OCI-LY7 (cell line): ENCODE measurements around the gene RRP15. TPM values are rescaled to one million over a fixed set of nuclear protein-coding genes. Genes with fewer than 3 reads are reported as not detected.

Source experiments
- BruUV-seq: library from RNA; stranded (reverse); fragments of 400-500 nt; replicated peaks from 2 replicates; lab custom pipeline; 2021; lab: Mats Ljungman, UMichigan
- CTCF ChIA-PET: fragments of 300-600 bp; sonication (Branson Sonifier 250); formaldehyde crosslinking; loops from one replicate; lab custom pipeline; 2022; ENCODE audit warnings: antibody characterized with exemption; ENCODE audit not compliant: unreplicated experiment; lab: Charles Lee
- POLR2A ChIA-PET: fragments of 300-600 bp; sonication (Branson Sonifier 250); formaldehyde crosslinking; loops from one replicate; lab custom pipeline; 2022; ENCODE audit warnings: antibody characterized with exemption; lab: Charles Lee
- DNase-seq: peaks from one replicate; pipeline ENCODE4 v3.0.0-alpha.2; 2015; ENCODE audit warnings: low spot score
- H2AFZ ChIP-seq: fragments of 200-600 bp; sonication (generic), shearing (Covaris generic); 2 replicates; pipeline ENCODE4 v1.6.1; 2014; ENCODE audit warnings: mild to moderate bottlenecking, antibody characterized with exemption, low read length, moderate library complexity
- H3K27ac ChIP-seq: fragments of 200-600 bp; sonication (generic); 2 replicates; pipeline ENCODE4 v1.5.1; 2014; ENCODE audit warnings: mixed run types, low read depth, mild to moderate bottlenecking, moderate library complexity, low read length, inconsistent platforms; ENCODE audit not compliant: poor library complexity, severe bottlenecking
- H3K36me3 ChIP-seq: fragments of 200-600 bp; sonication (generic); 2 replicates; pipeline ENCODE4 v1.6.1; 2014; ENCODE audit warnings: mild to moderate bottlenecking, antibody characterized with exemption, low read length, moderate library complexity, mixed read lengths; ENCODE audit not compliant: insufficient read depth
- H3K4me1 ChIP-seq: fragments of 200-600 bp; sonication (generic); 2 replicates; pipeline ENCODE4 v1.5.1; 2014; ENCODE audit warnings: mild to moderate bottlenecking, low read length; ENCODE audit not compliant: insufficient read depth, poor library complexity, severe bottlenecking
- H3K4me2 ChIP-seq: fragments of 200-600 bp; sonication (generic); 2 replicates; pipeline ENCODE4 v1.6.1; 2014; ENCODE audit warnings: mild to moderate bottlenecking, low read length
- H3K4me3 ChIP-seq: fragments of 200-600 bp; sonication (generic); 2 replicates; pipeline ENCODE4 v1.5.1; 2014; ENCODE audit warnings: mild to moderate bottlenecking, low read depth, low read length; ENCODE audit not compliant: poor library complexity, severe bottlenecking
- H3K79me2 ChIP-seq: fragments of 200-600 bp; sonication (generic); 2 replicates; pipeline ENCODE4 v1.6.1; 2016; ENCODE audit warnings: low read depth, mild to moderate bottlenecking, low read length, moderate library complexity, mixed read lengths; ENCODE audit not compliant: insufficient read depth
- H3K9me2 ChIP-seq: fragments of 200-600 bp; sonication (generic); 2 replicates; pipeline ENCODE4 v1.6.1; 2016; ENCODE audit warnings: mild to moderate bottlenecking, low read length, mixed read lengths; ENCODE audit not compliant: insufficient read depth
- H3K9me3 ChIP-seq: fragments of 200-600 bp; sonication (generic); 2 replicates; pipeline ENCODE4 v1.6.1; 2014; ENCODE audit warnings: mild to moderate bottlenecking, mixed run types, low read length, mixed read lengths
- H4K20me1 ChIP-seq: fragments of 200-600 bp; sonication (generic); 2 replicates; pipeline ENCODE4 v1.6.1; 2014; ENCODE audit warnings: mild to moderate bottlenecking, antibody characterized with exemption, low read length, moderate library complexity, mixed read lengths; ENCODE audit not compliant: insufficient read depth
- CTCF ChIP-seq: fragments of 200-600 bp; sonication (generic); conservative IDR thresholded peaks from 2 replicates; pipeline ENCODE4 v1.5.1; 2014; ENCODE audit warnings: mild to moderate bottlenecking, antibody characterized with exemption, low read length, moderate library complexity, mixed read lengths
- EZH2phosphoT487 ChIP-seq: fragments of 200-600 bp; sonication (generic); IDR thresholded peaks from 2 replicates; pipeline ENCODE4 v1.6.1; 2018; ENCODE audit warnings: low read depth, borderline replicate concordance, mild to moderate bottlenecking, mixed run types, antibody characterized with exemption, low read length, moderate library complexity, mixed read lengths
- intact Hi-C: fragments of 100-400 bp; cut with micrococcal nuclease; formaldehyde crosslinking; loops from one replicate; pipeline ENCODE4 v1.10.0; 2022; ENCODE audit not compliant: unreplicated experiment
- total RNA-seq, 2 experiments: library from RNA; depleted of rRNA in 1 of 2; stranded (reverse); fragments of >200 nt in 1 of 2; shearing (Covaris generic) in 1 of 2; gene quantifications; 2 replicates each; pipeline ENCODE4 v1.2.3, GENCODE V29; 2014 to 2022

RRP15 gene
- total RNA-seq, 2 experiments from 2014 or later: 7.2 to 21.9 TPM

DNA sequence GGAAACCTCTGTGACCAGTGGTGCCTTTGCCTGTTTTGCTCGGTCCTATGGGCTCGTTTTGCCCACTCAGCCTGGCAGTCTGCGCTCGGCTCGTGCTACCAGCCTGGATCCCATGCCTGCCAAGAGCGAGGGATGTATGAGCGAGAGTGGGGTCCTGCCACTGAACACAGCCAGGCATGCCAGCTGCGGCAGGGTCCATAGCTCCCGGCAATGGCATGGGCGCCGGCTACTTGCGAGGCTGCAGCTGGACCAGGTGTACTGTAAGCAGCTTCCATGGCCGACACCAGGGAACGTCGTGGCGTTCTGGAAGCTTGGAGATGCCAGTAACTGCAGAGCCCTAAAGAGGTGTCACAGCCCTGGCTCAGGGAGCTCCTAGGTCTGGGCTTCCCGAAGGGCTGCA is 37.7 kb downstream of the RRP15 start:
- Histone ChIP-seq H3K27ac (no peak overlapping the region), H2AFZ (no peak overlapping the region), H3K9me2 (no peaks in the 10 kb centered on the region), H3K36me3 (peaks cover 59% of the 10 kb centered on the region), H3K79me2 (no peaks in the 10 kb centered on the region), H3K9me3 (no peaks in the 10 kb centered on the region), H3K4me2 (no peak overlapping the region), H4K20me1 (no peaks in the 10 kb centered on the region), H3K4me1 (no peaks in the 10 kb centered on the region), H3K4me3 (no peak overlapping the region)
- CTCF ChIA-PET: no interaction called here
- intact Hi-C loops: no loop called here
- POLR2A ChIA-PET: interaction anchor here (0.7 kb wide), 1 partner anchor 8 kb away, joined by 3 read pairs; no protein-coding TSS in a partner anchor
- DNase-seq: no peak
- no TSS peak for BruUV-seq
- no peak for TF ChIP-seq EZH2phosphoT487
- no peak for TF ChIP-seq CTCF

GRCh38 chr1:218323568-218324225 is 38.6 kb downstream of the RRP15 start:
- no TSS peak for BruUV-seq
- CTCF ChIA-PET: no interaction called here
- POLR2A ChIA-PET: no interaction called here

More at GRCh38 chr1:218323568-218324225, 38.6 kb downstream of the RRP15 start:
- H4K20me1 ChIP-seq: no peaks in the 10 kb centered on the region
- DNase-seq: no peak
- no peaks in the 10 kb centered on the region for H3K79me2 ChIP-seq
- no peaks in the 10 kb centered on the region for H3K4me1 ChIP-seq
- no peak overlapping the region for H3K27ac ChIP-seq
- no peak for TF ChIP-seq CTCF
- TF ChIP-seq EZH2phosphoT487: no peak
- peaks cover 55% of the 10 kb centered on the region for H3K36me3 ChIP-seq
- no peak overlapping the region for H2AFZ ChIP-seq
- H3K9me3 ChIP-seq: no peaks in the 10 kb centered on the region
- no peak overlapping the region for H3K4me2 ChIP-seq
- intact Hi-C loops: no loop called here
- H3K4me3 ChIP-seq: no peak overlapping the region
- H3K9me2 ChIP-seq: no peaks in the 10 kb centered on the region
